IMR-90 (cell line): Measurements from ENCODE around the gene TRAPPC3. TPM values are rescaled to one million over a fixed set of nuclear protein-coding genes. Genes with fewer than 3 reads are reported as not detected.

ENCODE experiments used
- ATAC-seq: fragments of 200-7000 bp; cut with Tn5 transposase; 2 replicates; pipeline ENCODE4 v1.9.1; 2020; ENCODE audit warnings: low read depth, mild to moderate bottlenecking, moderate library complexity
- BruUV-seq: library from RNA; stranded (reverse); fragments of 400-500 nt; replicated peaks from 2 replicates; lab custom pipeline; 2021; lab: Mats Ljungman, UMichigan
- CTCF ChIA-PET: fragments of 300-600 bp; formaldehyde crosslinking; extraction: SDS; loops from one replicate; lab custom pipeline; 2021; ENCODE audit warnings: antibody characterized with exemption; lab: Yijun Ruan, JAX
- POLR2A ChIA-PET: fragments of 300-600 bp; sonication (Branson Sonifier 250); formaldehyde crosslinking; loops from one replicate; lab custom pipeline; 2022; ENCODE audit warnings: antibody characterized with exemption; ENCODE audit not compliant: unreplicated experiment; lab: Charles Lee
- DNase-seq: peaks from one replicate; pipeline ENCODE4 v3.0.0; 2013
- H2AFZ ChIP-seq: replicated peaks from 2 replicates; pipeline ENCODE3; 2013; ENCODE audit warnings: low read length, mild to moderate bottlenecking; ENCODE audit not compliant: poor library complexity
- H2AK5ac ChIP-seq: 2 replicates; pipeline ENCODE4 v1.6.1; 2013; ENCODE audit warnings: low read depth, low read length, inconsistent platforms
- H2AK9ac ChIP-seq: replicated peaks from 2 replicates; pipeline ENCODE3; 2013; ENCODE audit warnings: mild to moderate bottlenecking, low read depth, low read length, moderate library complexity; ENCODE audit not compliant: poor library complexity
- H2BK120ac ChIP-seq: 2 replicates; pipeline ENCODE4 v1.6.1; 2013; ENCODE audit warnings: low read depth, low read length, inconsistent platforms
- H2BK15ac ChIP-seq: 3 replicates; pipeline ENCODE4 v1.6.1; 2013; ENCODE audit warnings: low read depth, low read length, inconsistent platforms
- H2BK20ac ChIP-seq: 2 replicates; pipeline ENCODE4 v1.6.1; 2013; ENCODE audit warnings: low read depth, mild to moderate bottlenecking, inconsistent platforms, low read length, moderate library complexity
- H2BK5ac ChIP-seq: 2 replicates; pipeline ENCODE4 v1.6.1; 2013; ENCODE audit warnings: mild to moderate bottlenecking, low read depth, low read length, inconsistent platforms; ENCODE audit not compliant: poor library complexity, severe bottlenecking
- H3K14ac ChIP-seq: replicated peaks from 2 replicates; pipeline ENCODE4 v1.6.1; 2013; ENCODE audit warnings: low read depth, low read length, inconsistent platforms
- H3K18ac ChIP-seq: 2 replicates; pipeline ENCODE4 v1.6.1; 2013; ENCODE audit warnings: low read depth, low read length, control low read depth
- H3K23ac ChIP-seq: 2 replicates; pipeline ENCODE4 v1.6.1; 2013; ENCODE audit warnings: low read depth, low read length, inconsistent platforms
- H3K27ac ChIP-seq: 2 replicates; pipeline ENCODE4 v1.5.1; 2013; ENCODE audit warnings: mild to moderate bottlenecking, control low read depth, low read length; ENCODE audit not compliant: insufficient read depth
- H3K27me3 ChIP-seq: 2 replicates; pipeline ENCODE4 v1.6.1; 2013; ENCODE audit warnings: low read length; ENCODE audit not compliant: control insufficient read depth, insufficient read depth
- H3K36me3 ChIP-seq: 2 replicates; pipeline ENCODE4 v1.6.1; 2013; ENCODE audit warnings: low read length, mixed read lengths; ENCODE audit not compliant: control insufficient read depth, insufficient read depth
- H3K4ac ChIP-seq: 2 replicates; pipeline ENCODE4 v1.6.1; 2013; ENCODE audit warnings: low read depth, low read length, inconsistent platforms
- H3K4me1 ChIP-seq: 2 replicates; pipeline ENCODE4 v1.6.1; 2013; ENCODE audit warnings: low read length, mixed read lengths; ENCODE audit not compliant: control insufficient read depth, insufficient read depth
- H3K4me2 ChIP-seq: 2 replicates; pipeline ENCODE4 v1.6.1; 2013; ENCODE audit warnings: low read depth, mild to moderate bottlenecking, control low read depth, low read length, moderate library complexity
- H3K4me3 ChIP-seq: 2 replicates; pipeline ENCODE4 v1.5.1; 2013; ENCODE audit warnings: low read depth, mild to moderate bottlenecking, control low read depth, low read length, moderate library complexity; ENCODE audit not compliant: insufficient read depth
- H3K56ac ChIP-seq: 2 replicates; pipeline ENCODE4 v1.6.1; 2013; ENCODE audit warnings: low read length, inconsistent platforms; ENCODE audit not compliant: insufficient read depth; ENCODE audit errors: extremely low read depth
- H3K79me1 ChIP-seq, 2 experiments: 2 replicates each; pipeline ENCODE4 v1.6.1; 2013; ENCODE audit warnings: low read length in 2 of 2, inconsistent platforms in 1 of 2, low read depth in 1 of 2
- H3K9ac ChIP-seq: 2 replicates; pipeline ENCODE4 v1.6.1; 2013; ENCODE audit warnings: low read depth, low read length, control low read depth
- H3K9me1 ChIP-seq: 2 replicates; pipeline ENCODE4 v1.6.1; 2013; ENCODE audit warnings: low read length, inconsistent platforms; ENCODE audit not compliant: insufficient read depth
- H3K9me3 ChIP-seq: 2 replicates; pipeline ENCODE4 v1.6.1; 2013; ENCODE audit warnings: low read length; ENCODE audit not compliant: control insufficient read depth, insufficient read depth
- H4K20me1 ChIP-seq: 2 replicates; pipeline ENCODE4 v1.6.1; 2013; ENCODE audit warnings: low read length, inconsistent platforms; ENCODE audit not compliant: insufficient read depth
- H4K5ac ChIP-seq: 2 replicates; pipeline ENCODE4 v1.6.1; 2013; ENCODE audit warnings: mild to moderate bottlenecking, low read depth, low read length, control low read depth
- H4K8ac ChIP-seq, 2 experiments: 2 replicates each; pipeline ENCODE4 v1.6.1; 2013; ENCODE audit warnings: low read depth in 2 of 2, low read length in 2 of 2, control low read depth in 1 of 2, inconsistent platforms in 1 of 2
- H4K91ac ChIP-seq: 2 replicates; pipeline ENCODE4 v1.6.1; 2013; ENCODE audit warnings: low read depth, low read length, inconsistent platforms; ENCODE audit not compliant: insufficient read depth
- CEBPB ChIP-seq: IDR thresholded peaks from 2 replicates; pipeline ENCODE4 v1.6.1; 2012; ENCODE audit warnings: low read depth, low read length, improper control_type of control experiment
- MAFK ChIP-seq: IDR thresholded peaks from 2 replicates; pipeline ENCODE4 v1.6.1; 2012; ENCODE audit warnings: low read depth, low read length, improper control_type of control experiment
- MXI1 ChIP-seq: IDR thresholded peaks from 2 replicates; pipeline ENCODE4 v1.6.1; 2012; ENCODE audit warnings: low read depth, mild to moderate bottlenecking, low read length, moderate library complexity, borderline replicate concordance
- RCOR1 ChIP-seq: IDR thresholded peaks from 2 replicates; pipeline ENCODE4 v1.6.1; 2012; ENCODE audit warnings: mild to moderate bottlenecking, low read length, improper control_type of control experiment; ENCODE audit not compliant: insufficient replicate concordance
- WGBS, 2 experiments: methylation state at CpG; one replicate each; pipeline versions ENCODE4 v1.1.5 to v1.1.7; 2013; ENCODE audit warnings: missing lambda C conversion rate in 2 of 2; ENCODE audit not compliant: insufficient read length in 1 of 2; ENCODE audit errors: extremely low coverage in 2 of 2; 5-methylcytosine and 5-hydroxymethylcytosine counted together
- dilution Hi-C: fragments of 300-500 bp; cut with HindIII; formaldehyde crosslinking; loops from one replicate; pipeline ENCODE4 v1.14.3; 2018; ENCODE audit warnings: low sequenced_read_pairs; ENCODE audit not compliant: unreplicated experiment
- in situ Hi-C: fragments of 300-500 bp; cut with MboI; formaldehyde crosslinking; loops from 3 replicates; pipeline ENCODE4 v1.14.3; 2019; ENCODE audit warnings: low sequenced_read_pairs, inconsistent platforms, mixed read lengths
- intact Hi-C: fragments of 100-400 bp; cut with micrococcal nuclease; formaldehyde crosslinking; loops from 2 replicates; pipeline ENCODE4 v1.10.0; 2022
- polyA plus RNA-seq, 3 experiments: library from polyadenylated mRNA; depleted of rRNA; stranded (reverse); fragments of >200 nt; gene quantifications; 2 replicates each; pipeline ENCODE4 v1.2.3, GENCODE V29; 2012; ENCODE audit warnings: low replicate concordance in 1 of 3
- total RNA-seq: library from RNA; depleted of rRNA; stranded (reverse); fragments of >200 nt; gene quantifications from 2 replicates; pipeline ENCODE4 v1.2.3, GENCODE V29; 2012
- TF ChIP-seq, protein P1 (sequence below): fragments of 150-350 bp; IDR thresholded peaks from 2 replicates; pipeline ENCODE4 v1.6.1; 2016; ENCODE audit warnings: low read depth, mild to moderate bottlenecking, low read length, moderate library complexity, borderline replicate concordance

The TRAPPC3 gene
- total and polyA plus RNA-seq, 2 of the 4 experiments (the other 2 are of a cell fraction): 76.0 to 77.8 TPM

DNA sequence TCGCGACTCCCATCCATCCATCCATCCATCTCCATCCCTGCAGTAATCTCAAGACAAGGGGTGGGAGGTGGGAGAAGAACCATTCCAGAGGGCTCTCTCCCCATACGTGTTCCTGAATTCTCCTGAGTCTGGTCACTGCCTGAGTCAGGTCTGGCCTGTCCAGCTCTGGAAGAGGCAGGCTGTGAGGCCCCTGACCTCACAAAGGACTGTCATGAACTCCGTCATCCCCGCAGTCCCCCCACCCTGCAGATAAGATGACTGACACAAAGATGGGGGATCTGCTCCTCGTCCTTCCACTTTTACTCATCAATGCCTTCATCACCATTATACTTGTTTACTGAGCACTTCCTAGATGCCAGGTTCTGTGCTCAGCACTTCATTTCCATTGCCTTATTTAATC, 5.0 kb upstream of the TRAPPC3 start:
- Histone ChIP-seq H3K79me1 (peaks cover 12 to 40% of the 10 kb centered on the region in 2 experiments; a peak in 3 of 4 replicates), H3K27ac (no peak overlapping the region), H3K4ac (peak overlapping the region; percentile 97), H3K14ac (no peak overlapping the region), H2BK5ac (no peak overlapping the region), H3K27me3 (no peaks in the 10 kb centered on the region), H2AK9ac (peak overlapping the region; percentile 93), H3K9me1 (peaks cover 21% of the 10 kb centered on the region), H4K91ac (no peak overlapping the region; the same call in none of the 2 replicates), H4K5ac (no peak overlapping the region), H3K9me3 (no peaks in the 10 kb centered on the region), H4K20me1 (peaks cover 33% of the 10 kb centered on the region), H2BK120ac (no peak overlapping the region), H3K4me3 (no peak overlapping the region), H4K8ac (no peak overlapping the region), H2AFZ (no peak overlapping the region), H2BK15ac (no peak overlapping the region), H3K9ac (no peak overlapping the region), H3K23ac (peak overlapping the region; percentile 87; the same call in 1 of the 2 replicates), H3K4me1 (peaks cover 27% of the 10 kb centered on the region), H3K18ac (no peak overlapping the region), H2BK20ac (no peak overlapping the region), H3K56ac (no peak overlapping the region), H2AK5ac (peak overlapping the region; percentile 82; the same call in 1 of the 2 replicates), H3K4me2 (no peak overlapping the region), H3K36me3 (peaks cover 4% of the 10 kb centered on the region)
- intact Hi-C loops (no loop called here), dilution Hi-C loops (no loop called here), in situ Hi-C loops (loop anchor here (5.0 kb wide), 1 partner anchor 133 kb away; no protein-coding TSS in a partner anchor)
- TF ChIP-seq MXI1: no peak
- no peak for TF ChIP-seq CEBPB
- TF ChIP-seq, protein P1, sequence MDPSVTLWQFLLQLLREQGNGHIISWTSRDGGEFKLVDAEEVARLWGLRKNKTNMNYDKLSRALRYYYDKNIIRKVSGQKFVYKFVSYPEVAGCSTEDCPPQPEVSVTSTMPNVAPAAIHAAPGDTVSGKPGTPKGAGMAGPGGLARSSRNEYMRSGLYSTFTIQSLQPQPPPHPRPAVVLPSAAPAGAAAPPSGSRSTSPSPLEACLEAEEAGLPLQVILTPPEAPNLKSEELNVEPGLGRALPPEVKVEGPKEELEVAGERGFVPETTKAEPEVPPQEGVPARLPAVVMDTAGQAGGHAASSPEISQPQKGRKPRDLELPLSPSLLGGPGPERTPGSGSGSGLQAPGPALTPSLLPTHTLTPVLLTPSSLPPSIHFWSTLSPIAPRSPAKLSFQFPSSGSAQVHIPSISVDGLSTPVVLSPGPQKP: no peak
- TF ChIP-seq MAFK: no peak
- TF ChIP-seq RCOR1: no peak
- no TSS peak for BruUV-seq
- WGBS, 2 experiments: 100% methylated on average over 2 of the region's 6 CpGs; no CpG with 5 or more reads in 1 of the 2 experiments
- ATAC-seq (no peak), DNase-seq (no peak)
- ChIA-PET POLR2A (no interaction called here), CTCF (no interaction called here)
